H9 (cell line): Measurements from ENCODE around the gene MRTFA. TPM values are rescaled to one million over a fixed set of nuclear protein-coding genes. Genes with fewer than 3 reads are reported as not detected.

ENCODE experiments used
- DNase-seq: peaks from one replicate; pipeline ENCODE4 v3.0.0-alpha.2; 2017
- H2AFZ ChIP-seq: one replicate; pipeline ENCODE4 v1.6.1; 2013; ENCODE audit warnings: mild to moderate bottlenecking, low read length, control low read depth, moderate library complexity
- H2AK5ac ChIP-seq: 2 replicates; pipeline ENCODE4 v1.6.1; 2013; ENCODE audit warnings: low read length, control low read depth, mixed read lengths; ENCODE audit not compliant: insufficient read length
- H2BK120ac ChIP-seq: one replicate; pipeline ENCODE4 v1.6.1; 2013; ENCODE audit warnings: low read depth, mild to moderate bottlenecking, low read length, control low read depth, inconsistent platforms; ENCODE audit not compliant: poor library complexity, severe bottlenecking
- H2BK12ac ChIP-seq: 2 replicates; pipeline ENCODE4 v1.6.1; 2013; ENCODE audit warnings: low read length, control low read depth, mixed read lengths, low read depth; ENCODE audit not compliant: insufficient read length
- H2BK15ac ChIP-seq: 2 replicates; pipeline ENCODE4 v1.6.1; 2013; ENCODE audit warnings: low read depth, low read length, control low read depth
- H2BK20ac ChIP-seq: one replicate; pipeline ENCODE4 v1.6.1; 2013; ENCODE audit warnings: low read depth, mild to moderate bottlenecking, low read length, control low read depth, inconsistent platforms; ENCODE audit not compliant: poor library complexity, severe bottlenecking
- H2BK5ac ChIP-seq: 2 replicates; pipeline ENCODE4 v1.6.1; 2013; ENCODE audit warnings: low read length, control low read depth, mixed read lengths; ENCODE audit not compliant: insufficient read length
- H3K14ac ChIP-seq: 2 replicates; pipeline ENCODE4 v1.6.1; 2013; ENCODE audit warnings: low read length, control low read depth; ENCODE audit not compliant: insufficient read depth
- H3K18ac ChIP-seq: 2 replicates; pipeline ENCODE4 v1.6.1; 2013; ENCODE audit warnings: low read depth, mild to moderate bottlenecking, mixed read lengths, low read length, control low read depth; ENCODE audit not compliant: insufficient read length
- H3K23ac ChIP-seq: 2 replicates; pipeline ENCODE4 v1.6.1; 2013; ENCODE audit warnings: low read length, control low read depth, mixed read lengths, low read depth; ENCODE audit not compliant: insufficient read length
- H3K23me2 ChIP-seq: 2 replicates; pipeline ENCODE4 v1.6.1; 2013; ENCODE audit warnings: low read depth, mild to moderate bottlenecking, mixed read lengths, low read length, control low read depth; ENCODE audit not compliant: insufficient read length, poor library complexity, severe bottlenecking
- H3K27ac ChIP-seq: 2 replicates; pipeline ENCODE4 v1.5.1; 2013; ENCODE audit warnings: low read length, control low read depth, mixed read lengths, low read depth; ENCODE audit not compliant: insufficient read length
- H3K27me3 ChIP-seq: 2 replicates; pipeline ENCODE4 v1.6.1; 2013; ENCODE audit warnings: low read length, control low read depth, inconsistent platforms; ENCODE audit not compliant: insufficient read depth
- H3K4ac ChIP-seq: 2 replicates; pipeline ENCODE4 v1.6.1; 2013; ENCODE audit warnings: low read depth, mild to moderate bottlenecking, control low read depth, inconsistent platforms, low read length, moderate library complexity
- H3K4me1 ChIP-seq: 2 replicates; pipeline ENCODE4 v1.6.1; 2013; ENCODE audit warnings: low read length, control low read depth, inconsistent platforms; ENCODE audit not compliant: insufficient read depth
- H3K4me2 ChIP-seq: 2 replicates; pipeline ENCODE4 v1.6.1; 2013; ENCODE audit warnings: low read length, control low read depth, mixed read lengths; ENCODE audit not compliant: insufficient read length, insufficient read depth
- H3K56ac ChIP-seq: 2 replicates; pipeline ENCODE4 v1.6.1; 2013; ENCODE audit warnings: low read depth, mild to moderate bottlenecking, mixed read lengths, low read length, control low read depth; ENCODE audit not compliant: insufficient read length
- H3K79me1 ChIP-seq: 2 replicates; pipeline ENCODE4 v1.6.1; 2013; ENCODE audit warnings: low read depth, mild to moderate bottlenecking, moderate library complexity, low read length, control low read depth, inconsistent platforms; ENCODE audit not compliant: insufficient read depth, poor library complexity, severe bottlenecking
- H3K79me2 ChIP-seq: 2 replicates; pipeline ENCODE4 v1.6.1; 2013; ENCODE audit warnings: low read length, control low read depth, inconsistent platforms; ENCODE audit not compliant: insufficient read depth
- H3K9ac ChIP-seq: 2 replicates; pipeline ENCODE4 v1.6.1; 2013; ENCODE audit warnings: low read length, control low read depth, mixed read lengths; ENCODE audit not compliant: insufficient read length; ENCODE audit errors: extremely low read depth
- H3K9me3 ChIP-seq: one replicate; pipeline ENCODE4 v1.6.1; 2013; ENCODE audit warnings: low read depth, low read length, inconsistent platforms; ENCODE audit not compliant: control insufficient read depth
- H3T11ph ChIP-seq: one replicate; pipeline ENCODE4 v1.6.1; 2013; ENCODE audit warnings: mild to moderate bottlenecking, low read length, control low read depth, inconsistent platforms
- H4K20me1 ChIP-seq: one replicate; pipeline ENCODE4 v1.6.1; 2013; ENCODE audit not compliant: control insufficient read depth, insufficient read length, insufficient read depth
- H4K5ac ChIP-seq: 2 replicates; pipeline ENCODE4 v1.6.1; 2013; ENCODE audit warnings: low read depth, mild to moderate bottlenecking, mixed read lengths, low read length, control low read depth; ENCODE audit not compliant: insufficient read length
- H4K8ac ChIP-seq: replicated peaks from 2 replicates; pipeline ENCODE4 v1.6.1; 2013; ENCODE audit warnings: low read length, control low read depth, mixed read lengths, low read depth; ENCODE audit not compliant: insufficient read length
- H4K91ac ChIP-seq: 2 replicates; pipeline ENCODE4 v1.6.1; 2013; ENCODE audit warnings: low read depth, mild to moderate bottlenecking, moderate library complexity, mixed read lengths, low read length, control low read depth; ENCODE audit not compliant: insufficient read length
- H3K27ac Mint-ChIP-seq, 3 experiments: 2 replicates in 2 of 3; 3 replicates in 1 of 3; pipeline ENCODE4 v1.8.0; 2020 to 2021; ENCODE audit warnings: mixed read lengths in 3 of 3, mild to moderate bottlenecking in 1 of 3, moderate library complexity in 1 of 3
- H3K27me3 Mint-ChIP-seq: 2 replicates; pipeline ENCODE4 v1.8.0; 2021; ENCODE audit warnings: low read depth, mild to moderate bottlenecking, moderate library complexity, mixed read lengths
- H3K36me3 Mint-ChIP-seq, 3 experiments: 2 replicates in 2 of 3; 3 replicates in 1 of 3; pipeline ENCODE4 v1.8.0; 2020 to 2021; ENCODE audit warnings: low read depth in 3 of 3, mixed read lengths in 3 of 3; ENCODE audit not compliant: insufficient read depth in 1 of 3
- H3K4me1 Mint-ChIP-seq, 2 experiments: 2 replicates each; pipeline ENCODE4 v1.8.0; 2020; ENCODE audit warnings: mixed read lengths in 2 of 2
- H3K4me3 Mint-ChIP-seq, 2 experiments: 2 replicates in 1 of 2; 3 replicates in 1 of 2; pipeline ENCODE4 v1.8.0; 2020 to 2021; ENCODE audit warnings: mild to moderate bottlenecking in 2 of 2, mixed read lengths in 2 of 2, moderate library complexity in 1 of 2
- H3K9me3 Mint-ChIP-seq, 2 experiments: 2 replicates in 1 of 2; 3 replicates in 1 of 2; pipeline ENCODE4 v1.8.0; 2020; ENCODE audit warnings: mild to moderate bottlenecking in 2 of 2, mixed read lengths in 2 of 2, moderate library complexity in 1 of 2
- WGBS: extraction: QIAGEN DNeasy Blood & Tissue Kit; methylation state at CpG from one replicate; pipeline ENCODE4 v1.1.7; 2013; ENCODE audit warnings: missing lambda C conversion rate, low lambda C conversion rate, mixed read lengths; ENCODE audit not compliant: insufficient read length; ENCODE audit errors: extremely low coverage; 5-methylcytosine and 5-hydroxymethylcytosine counted together
- total RNA-seq: library from RNA; stranded (reverse); gene quantifications from 2 replicates; pipeline ENCODE4 v1.2.1, GENCODE V29; 2021
- TF ChIP-seq, protein P1 (sequence below): fragments of 200-600 bp; sonication (generic); conservative IDR thresholded peaks from 3 replicates; pipeline ENCODE4 v1.8.0; 2021; ENCODE audit warnings: antibody characterized with exemption, mild to moderate bottlenecking

The MRTFA gene
- total RNA-seq, 1 experiment from 2014 or later = 38.1 TPM

DNA sequence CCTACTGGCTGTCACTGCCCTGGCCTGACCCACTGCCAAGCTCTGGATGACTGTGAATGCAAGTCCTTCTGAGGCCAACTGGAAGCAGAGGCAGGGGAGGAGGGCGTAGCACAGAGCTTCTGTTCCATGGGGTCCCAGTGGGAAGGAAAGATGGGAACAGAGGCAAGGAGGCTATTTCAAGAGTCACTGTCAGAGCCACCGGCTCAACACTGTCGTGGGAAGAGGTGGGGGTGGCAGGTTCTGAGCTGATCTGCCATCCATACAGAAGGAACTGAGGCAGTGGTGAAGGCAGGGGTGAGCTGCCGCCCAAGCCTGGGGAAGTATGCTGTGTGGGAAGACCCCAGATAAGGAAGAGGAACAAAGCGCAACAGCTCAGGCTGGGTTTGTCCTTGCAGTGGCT is 211.4 kb downstream of the MRTFA start:
- Histone ChIP-seq H4K91ac (no peak overlapping the region), H2AFZ (no peak overlapping the region), H3K4me1 (no peaks in the 10 kb centered on the region), H3K9me3 (no peaks in the 10 kb centered on the region), H3K79me1 (no peaks in the 10 kb centered on the region), H4K20me1 (no peaks in the 10 kb centered on the region), H2AK5ac (no peak overlapping the region), H3K23ac (no peak overlapping the region), H2BK20ac (no peak overlapping the region), H3K27me3 (no peaks in the 10 kb centered on the region), H2BK15ac (no peak overlapping the region), H2BK5ac (no peak overlapping the region), H3K14ac (no peak overlapping the region), H3K18ac (no peak overlapping the region), H3K56ac (no peak overlapping the region), H2BK120ac (no peak overlapping the region), H3K27ac (no peak overlapping the region), H3K4me2 (no peak overlapping the region), H3K9ac (no peak overlapping the region), H4K5ac (no peak overlapping the region), H3K4ac (no peak overlapping the region), H4K8ac (no peak overlapping the region), H2BK12ac (no peak overlapping the region), H3K23me2 (no peaks in the 10 kb centered on the region), H3K79me2 (no peaks in the 10 kb centered on the region), H3T11ph (no peak overlapping the region)
- DNase-seq = no peak
- Mint-ChIP-seq H3K9me3 (no peaks in the 10 kb centered on the region), H3K36me3 (peaks cover 11 to 51% (median 45%) of the 10 kb centered on the region in 3 experiments; a peak in 6 of 7 replicates), H3K27ac (peak overlapping the region in 1 of 3 experiments; percentile 58; a peak in 1 of 7 replicates), H3K4me3 (no peak overlapping the region), H3K27me3 (no peaks in the 10 kb centered on the region), H3K4me1 (peaks cover 14 to 15% of the 10 kb centered on the region in 2 experiments)
- no CpG with 5 or more reads among the region's 5 CpGs for WGBS
- TF ChIP-seq, protein P1, sequence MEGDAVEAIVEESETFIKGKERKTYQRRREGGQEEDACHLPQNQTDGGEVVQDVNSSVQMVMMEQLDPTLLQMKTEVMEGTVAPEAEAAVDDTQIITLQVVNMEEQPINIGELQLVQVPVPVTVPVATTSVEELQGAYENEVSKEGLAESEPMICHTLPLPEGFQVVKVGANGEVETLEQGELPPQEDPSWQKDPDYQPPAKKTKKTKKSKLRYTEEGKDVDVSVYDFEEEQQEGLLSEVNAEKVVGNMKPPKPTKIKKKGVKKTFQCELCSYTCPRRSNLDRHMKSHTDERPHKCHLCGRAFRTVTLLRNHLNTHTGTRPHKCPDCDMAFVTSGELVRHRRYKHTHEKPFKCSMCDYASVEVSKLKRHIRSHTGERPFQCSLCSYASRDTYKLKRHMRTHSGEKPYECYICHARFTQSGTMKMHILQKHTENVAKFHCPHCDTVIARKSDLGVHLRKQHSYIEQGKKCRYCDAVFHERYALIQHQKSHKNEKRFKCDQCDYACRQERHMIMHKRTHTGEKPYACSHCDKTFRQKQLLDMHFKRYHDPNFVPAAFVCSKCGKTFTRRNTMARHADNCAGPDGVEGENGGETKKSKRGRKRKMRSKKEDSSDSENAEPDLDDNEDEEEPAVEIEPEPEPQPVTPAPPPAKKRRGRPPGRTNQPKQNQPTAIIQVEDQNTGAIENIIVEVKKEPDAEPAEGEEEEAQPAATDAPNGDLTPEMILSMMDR = no peak
